Naive thymus-derived CD4-positive, alpha-beta T cell (primary cell): ENCODE data around the gene HMG20A. TPM values are rescaled to one million over a fixed set of nuclear protein-coding genes. Genes with fewer than 3 reads are reported as not detected.
A peak's percentile ranks its signal among the peaks of the same experiment; 100 is the strongest.
"Not testable (repeated sequence)": the region's sequence is repeated elsewhere in the genome, so short reads cannot be mapped to it uniquely, and the experiment has no call there.

Source experiments
- ATAC-seq: fragments of 150-1000 bp; cut with Tn5 transposase; 2 replicates; pipeline ENCODE4 v1.10.0; 2021; ENCODE audit warnings: mild to moderate bottlenecking, moderate library complexity
- CTCF ChIA-PET: fragments of 350-600 bp; sonication (Branson Sonifier 250); formaldehyde crosslinking; loops from one replicate; lab custom pipeline; 2021; ENCODE audit warnings: antibody characterized with exemption; lab: Charles Lee
- POLR2A ChIA-PET: fragments of 350-600 bp; sonication (Branson Sonifier 250); formaldehyde crosslinking; loops from one replicate; lab custom pipeline; 2021; ENCODE audit warnings: antibody characterized with exemption, inconsistent platforms; lab: Charles Lee
- DNase-seq, 9 donors: peaks; one replicate each; pipeline versions ENCODE4 v3.0.0 to v3.0.0-alpha.2; 2020 to 2022; ENCODE audit warnings: mixed read lengths in 1 of 9
- H3K27ac ChIP-seq: one replicate; pipeline ENCODE4 v1.7.0; 2013; ENCODE audit warnings: mild to moderate bottlenecking, low read depth, low read length, moderate library complexity
- H3K27me3 ChIP-seq, 2 donors: one replicate each; pipeline ENCODE4 v1.7.0; 2013; ENCODE audit warnings: low read length in 2 of 2, mild to moderate bottlenecking in 2 of 2, moderate library complexity in 2 of 2; ENCODE audit not compliant: control insufficient read depth in 2 of 2, insufficient read depth in 2 of 2
- H3K36me3 ChIP-seq, 3 experiments: 1 replicate in 2 of 3; 2 replicates in 1 of 3; pipeline ENCODE4 v1.7.0; 2013; ENCODE audit warnings: low read length in 3 of 3, mild to moderate bottlenecking in 3 of 3, moderate library complexity in 1 of 3; ENCODE audit not compliant: insufficient read depth in 3 of 3, control insufficient read depth in 2 of 3
- H3K4me1 ChIP-seq, 2 donors: one replicate each; pipeline ENCODE4 v1.7.0; 2013; ENCODE audit warnings: low read length in 2 of 2, mild to moderate bottlenecking in 2 of 2, moderate library complexity in 1 of 2; ENCODE audit not compliant: control insufficient read depth in 2 of 2, insufficient read depth in 2 of 2
- H3K4me3 ChIP-seq: 2 replicates; pipeline ENCODE4 v1.7.0; 2013; ENCODE audit warnings: mild to moderate bottlenecking, low read length
- H3K9me3 ChIP-seq, 3 experiments: 1 replicate in 2 of 3; 2 replicates in 1 of 3; pipeline ENCODE4 v1.7.0; 2013; ENCODE audit warnings: low read length in 3 of 3; ENCODE audit not compliant: control insufficient read depth in 2 of 3
- H3K27ac Mint-ChIP-seq, 9 donors: one replicate each; pipeline ENCODE4 v1.8.0; 2020 to 2022; ENCODE audit warnings: mixed read lengths in 9 of 9, mild to moderate bottlenecking in 8 of 9, moderate library complexity in 5 of 9, inconsistent platforms in 2 of 9
- H3K27me3 Mint-ChIP-seq, 5 donors: one replicate each; pipeline ENCODE4 v1.8.0; 2021 to 2022; ENCODE audit warnings: mixed read lengths in 5 of 5, mild to moderate bottlenecking in 1 of 5
- H3K36me3 Mint-ChIP-seq, 5 donors: one replicate each; pipeline ENCODE4 v1.8.0; 2020 to 2022; ENCODE audit warnings: mixed read lengths in 5 of 5, mild to moderate bottlenecking in 3 of 5, inconsistent platforms in 1 of 5
- H3K4me1 Mint-ChIP-seq, 7 donors: one replicate each; pipeline ENCODE4 v1.8.0; 2020 to 2022; ENCODE audit warnings: mixed read lengths in 7 of 7, mild to moderate bottlenecking in 3 of 7, inconsistent platforms in 1 of 7
- H3K4me3 Mint-ChIP-seq, 10 donors: one replicate each; pipeline ENCODE4 v1.8.0; 2020 to 2022; ENCODE audit warnings: mild to moderate bottlenecking in 10 of 10, mixed read lengths in 10 of 10, moderate library complexity in 6 of 10, inconsistent platforms in 2 of 10
- H3K9me3 Mint-ChIP-seq, 11 donors: one replicate each; pipeline ENCODE4 v1.8.0; 2020 to 2022; ENCODE audit warnings: mixed read lengths in 11 of 11, mild to moderate bottlenecking in 4 of 11, inconsistent platforms in 1 of 11, moderate library complexity in 1 of 11
- intact Hi-C, 2 donors: fragments of 100-400 bp; cut with micrococcal nuclease; formaldehyde crosslinking; loops; one replicate each; pipeline ENCODE4 v1.15.1; 2023
- polyA plus RNA-seq, 2 donors: library from polyadenylated mRNA; unstranded; fragments of 300-500 nt; fragmentation: Illumina TruSeq; gene quantifications; one replicate each; pipeline ENCODE4 v1.2.3, GENCODE V29; 2021
- total RNA-seq, 6 experiments: library from RNA in 5 of 6; stranded (reverse) in 5 of 6; gene quantifications; 1 replicate in 5 of 6; 2 replicates in 1 of 6; pipeline ENCODE4 v1.2.3 and lab custom pipeline; 2021 to 2026

The HMG20A gene
- total and polyA plus RNA-seq, 7 experiments from 2014 or later: 26.9 to 61.1 (median 38.4) TPM

GRCh38 chr15:77406173-77406759, 14.4 kb upstream of the HMG20A start:
- ATAC-seq, CTCF ChIA-PET, H3K9me3 Mint-ChIP-seq, H3K27ac ChIP-seq, DNase-seq, H3K4me3 ChIP-seq, H3K36me3 ChIP-seq, POLR2A ChIA-PET, H3K27me3 Mint-ChIP-seq, H3K9me3 ChIP-seq, H3K27me3 ChIP-seq: not testable (repeated sequence)
- peaks cover 9 to 12% of the 10 kb centered on the region in 2 donors for H3K4me1 ChIP-seq
- peaks cover 0 to 13% (median 0%) of the 10 kb centered on the region in 5 donors for H3K36me3 Mint-ChIP-seq
- H3K27ac Mint-ChIP-seq: peak overlapping the region in 1 of 9 donors; percentile 29
- intact Hi-C loops: loop anchor here in 1 of 2 donors (10.0 kb wide), 1 partner anchor 49 kb away; no protein-coding TSS in a partner anchor
- peaks cover 10 to 46% (median 28%) of the 10 kb centered on the region in 7 donors for H3K4me1 Mint-ChIP-seq
- H3K4me3 Mint-ChIP-seq: peak overlapping the region in 1 of 10 donors; percentile 16

- ATAC-seq (no peak), DNase-seq (no peak)
- H3K4me3 Mint-ChIP-seq: no peak overlapping the region
- peaks cover 10 to 46% (median 27%) of the 10 kb centered on the region in 7 donors for H3K4me1 Mint-ChIP-seq
- peaks cover 9 to 12% of the 10 kb centered on the region in 2 donors for H3K4me1 ChIP-seq
- no peaks in the 10 kb centered on the region for H3K36me3 ChIP-seq
- POLR2A ChIA-PET: no interaction called here
- H3K9me3 ChIP-seq: no peaks in the 10 kb centered on the region
- peak overlapping the region in 1 of 9 donors; percentile 40 for H3K27ac Mint-ChIP-seq
- H3K36me3 Mint-ChIP-seq: peaks cover 0 to 13% (median 0%) of the 10 kb centered on the region in 5 donors
- no peaks in the 10 kb centered on the region for H3K27me3 Mint-ChIP-seq
- no peaks in the 10 kb centered on the region for H3K27me3 ChIP-seq
- CTCF ChIA-PET: no interaction called here
- intact Hi-C loops: loop anchor here in 1 of 2 donors (10.0 kb wide), 1 partner anchor 48 kb away; no protein-coding TSS in a partner anchor
- H3K27ac ChIP-seq: no peak overlapping the region
- H3K4me3 ChIP-seq: no peak overlapping the region
- H3K9me3 Mint-ChIP-seq: peaks cover 0 to 2% (median 0%) of the 10 kb centered on the region in 11 donors
Measured at GRCh38 chr15:77406846-77407245, 13.8 kb upstream of the HMG20A start.

- no peak overlapping the region for H3K4me3 ChIP-seq
- H3K9me3 ChIP-seq: no peaks in the 10 kb centered on the region
- no peaks in the 10 kb centered on the region for H3K36me3 ChIP-seq
- DNase-seq (peak in 7 of 9 donors; percentile 29 to 68 (median 51)), ATAC-seq (peak; percentile 84)
- intact Hi-C loops: loop anchor here (1.0 to 10.0 kb wide), 3 partner anchors 9 to 45 kb away; partner anchors contain the start of genes HMG20A (in 1 of the 2) and PEAK1 (in 1 of the 2)
- H3K27ac ChIP-seq: no peak overlapping the region
- Mint-ChIP-seq H3K27ac (peak overlapping the region; percentile 2 to 88 (median 78)), H3K9me3 (peaks cover 0 to 2% (median 0%) of the 10 kb centered on the region in 11 donors), H3K4me3 (peak overlapping the region; percentile 38 to 91 (median 78)), H3K36me3 (peaks cover 0 to 15% (median 0%) of the 10 kb centered on the region in 5 donors), H3K4me1 (peaks cover 11 to 49% (median 31%) of the 10 kb centered on the region in 7 donors), H3K27me3 (no peaks in the 10 kb centered on the region)
- POLR2A ChIA-PET: interaction anchor here (1.0 to 1.7 kb wide), 3 partner anchors 10 to 17 kb away, joined by 3 to 12 read pairs (median 7); partner anchors contain the start of gene PEAK1
- H3K27me3 ChIP-seq: no peaks in the 10 kb centered on the region
- CTCF ChIA-PET: interaction anchor here (0.6 kb wide), 2 partner anchors 71 to 422 kb away, joined by 3 to 4 read pairs; no protein-coding TSS in a partner anchor
- H3K4me1 ChIP-seq: peaks cover 9 to 12% of the 10 kb centered on the region in 2 donors
Measured at GRCh38 chr15:77409259-77410156, 11.2 kb upstream of the HMG20A start.

- H3K4me1 ChIP-seq: peaks cover 9 to 12% of the 10 kb centered on the region in 2 donors
- POLR2A ChIA-PET: interaction anchor here (1.6 to 1.7 kb wide), 2 partner anchors 9 to 12 kb away, joined by 7 to 12 read pairs; partner anchors contain the start of gene PEAK1
- peak overlapping the region; percentile 38 to 91 (median 78) for H3K4me3 Mint-ChIP-seq
- H3K9me3 Mint-ChIP-seq, DNase-seq, H3K36me3 ChIP-seq, CTCF ChIA-PET, H3K9me3 ChIP-seq, H3K4me3 ChIP-seq, H3K27me3 Mint-ChIP-seq, ATAC-seq, H3K27me3 ChIP-seq, H3K27ac ChIP-seq: not testable (repeated sequence)
- intact Hi-C loops: loop anchor here in 1 of 2 donors (1.0 kb wide), 1 partner anchor 10 kb away; the partner anchor contains the start of genes HMG20A and PEAK1
- peaks cover 11 to 52% (median 31%) of the 10 kb centered on the region in 7 donors for H3K4me1 Mint-ChIP-seq
- peak overlapping the region; percentile 2 to 88 (median 78) for H3K27ac Mint-ChIP-seq
- peaks cover 0 to 17% (median 0%) of the 10 kb centered on the region in 5 donors for H3K36me3 Mint-ChIP-seq
Measured at GRCh38 chr15:77410157-77410500, 10.6 kb upstream of the HMG20A start.

DNA sequence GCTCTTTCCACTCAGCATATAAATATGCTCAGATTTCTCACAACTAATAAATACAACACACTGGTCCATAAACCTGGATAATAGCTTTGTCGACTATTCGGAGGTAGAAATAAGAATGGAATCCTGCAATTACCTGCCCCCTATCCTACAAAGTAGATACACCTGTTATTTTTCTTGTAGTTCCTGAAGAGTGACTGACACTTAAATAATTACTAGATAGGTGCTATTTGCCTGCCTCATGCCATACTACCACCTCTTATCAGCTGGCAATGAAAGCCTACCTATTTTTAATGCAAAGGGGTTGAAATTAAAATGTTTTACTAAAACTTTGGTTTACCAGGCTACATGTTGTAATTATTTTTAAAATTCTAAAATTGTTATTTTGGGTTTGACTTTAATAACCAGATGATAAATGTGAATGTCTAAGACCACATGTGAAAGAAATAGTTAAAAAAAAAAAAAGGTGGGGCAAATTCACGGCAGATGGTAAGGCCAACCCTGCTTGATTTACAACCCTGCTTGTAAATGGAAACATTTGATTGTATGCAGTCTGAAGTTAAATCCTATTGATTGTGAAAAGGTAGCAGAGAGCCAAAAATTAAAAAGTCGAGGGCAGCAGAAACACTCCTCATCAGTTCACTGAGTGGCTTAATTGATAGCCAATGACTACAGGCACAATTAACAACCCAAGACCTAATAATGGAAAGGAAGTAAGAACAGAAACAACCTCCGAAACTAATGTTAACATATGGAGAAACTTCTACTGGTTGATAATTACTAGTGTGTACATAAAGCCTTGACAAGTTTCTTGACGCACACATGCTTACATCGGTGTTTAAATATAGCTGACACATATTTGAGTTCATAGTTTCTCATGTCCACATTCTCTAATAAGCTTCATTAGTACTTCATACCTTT, 9.7 kb upstream of the HMG20A start:
- Mint-ChIP-seq H3K27me3 (no peaks in the 10 kb centered on the region), H3K4me3 (peak overlapping the region in 5 of 10 donors; percentile 11 to 91 (median 29)), H3K27ac (peak overlapping the region in 4 of 9 donors; percentile 78 to 86 (median 82)), H3K4me1 (peaks cover 11 to 47% (median 30%) of the 10 kb centered on the region in 7 donors), H3K9me3 (peaks cover 0 to 2% (median 0%) of the 10 kb centered on the region in 11 donors), H3K36me3 (peaks cover 0 to 17% (median 0%) of the 10 kb centered on the region in 5 donors)
- ATAC-seq: no peak
- POLR2A ChIA-PET: interaction anchor here (0.6 to 1.6 kb wide), 2 partner anchors 8 to 711 kb away, joined by 3 to 12 read pairs; partner anchors contain the start of gene PEAK1
- no peak overlapping the region for H3K27ac ChIP-seq
- no peaks in the 10 kb centered on the region for H3K9me3 ChIP-seq
- no peaks in the 10 kb centered on the region for H3K36me3 ChIP-seq
- CTCF ChIA-PET: no interaction called here
- peaks cover 9 to 12% of the 10 kb centered on the region in 2 donors for H3K4me1 ChIP-seq
- DNase-seq: no peak
- H3K27me3 ChIP-seq: no peaks in the 10 kb centered on the region
- H3K4me3 ChIP-seq: no peak overlapping the region
- intact Hi-C loops: loop anchor here in 1 of 2 donors (1.0 kb wide), 1 partner anchor 9 kb away; the partner anchor contains the start of genes HMG20A and PEAK1
